HG02798 (cell line): ENCODE measurements around the gene ACADM.
A peak's percentile ranks its signal among the peaks of the same experiment; 100 is the strongest.
"Not testable (repeated sequence)": the region's sequence is repeated elsewhere in the genome, so short reads cannot be mapped to it uniquely, and the experiment has no call there.

Experiments used
- ATAC-seq: cut with Tn5 transposase; IDR thresholded peaks from one replicate; pipeline ENCODE4 v1.9.1; 2021; ENCODE audit warnings: mild to moderate bottlenecking; ENCODE audit not compliant: unreplicated experiment, poor library complexity

Gene ACADM

GRCh38 chr1:75733661-75734060 is 9.2 kb downstream of the ACADM start:
- no peak for ATAC-seq

DNA sequence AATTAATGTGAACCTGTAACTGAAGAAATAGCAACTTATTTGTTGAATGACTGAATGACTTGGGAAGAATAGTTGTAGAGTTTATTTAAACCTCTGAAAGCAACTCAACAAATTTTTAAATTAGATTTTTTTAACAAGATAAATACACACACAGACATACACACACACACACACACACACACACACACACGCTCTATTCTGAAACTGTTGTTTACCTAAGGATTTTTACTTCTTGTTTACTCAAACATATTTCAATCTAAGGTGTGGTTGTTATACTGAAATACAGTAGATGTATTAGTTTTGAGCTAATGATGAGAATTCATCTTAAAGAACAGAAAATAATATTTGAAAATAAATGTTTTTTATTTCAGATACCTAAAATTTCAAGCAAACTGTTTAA is 11.5 kb downstream of the ACADM start:
- no peak for ATAC-seq

GRCh38 chr1:75742047-75742625 is 17.6 kb downstream of the ACADM start:
- no peak for ATAC-seq

GRCh38 chr1:75745276-75745675 is 20.8 kb downstream of the ACADM start:
- peak; percentile 80 for ATAC-seq

DNA sequence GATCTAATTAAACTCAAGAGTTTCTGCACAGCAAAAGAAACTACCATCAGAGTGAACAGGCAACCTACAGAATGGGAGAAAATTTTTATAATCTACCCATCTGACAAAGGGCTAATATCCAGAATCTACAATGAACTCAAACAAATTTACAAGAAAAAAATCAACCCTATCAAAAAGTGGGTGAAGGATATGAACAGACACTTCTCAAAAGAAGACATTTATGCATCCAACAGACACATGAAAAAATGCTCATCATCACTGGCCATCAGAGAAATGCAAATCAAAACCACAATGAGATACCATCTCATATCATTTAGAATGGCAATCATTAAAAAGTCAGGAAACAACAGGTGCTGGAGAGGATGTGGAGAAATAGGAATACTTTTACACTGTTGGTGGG is 32.7 kb downstream of the ACADM start:
- not testable (repeated sequence) for ATAC-seq

DNA sequence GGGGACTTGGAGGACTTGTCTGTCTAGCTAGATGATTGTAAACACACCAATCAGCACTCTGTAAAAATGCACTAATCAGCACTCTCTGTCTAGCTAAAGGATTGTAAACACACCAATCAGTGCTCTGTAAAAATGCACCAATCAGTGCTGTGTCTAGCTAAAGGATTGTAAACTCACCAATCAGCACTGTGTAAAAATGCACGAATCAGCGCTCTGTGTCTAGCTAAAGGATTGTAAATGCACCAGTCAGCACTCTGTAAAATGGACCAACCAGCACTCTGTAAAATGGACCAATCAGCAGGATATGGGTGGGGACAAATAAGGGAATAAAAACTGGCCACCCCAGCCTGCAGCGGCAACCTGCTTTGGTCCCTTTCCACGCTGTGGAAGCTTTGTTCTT is 34.0 kb downstream of the ACADM start:
- not testable (repeated sequence) for ATAC-seq

GRCh38 chr1:75764057-75764655 is 39.6 kb downstream of the ACADM start:
- ATAC-seq = no peak

- no peak for ATAC-seq
Observed at GRCh38 chr1:75765697-75766355, 41.3 kb downstream of the ACADM start.

- ATAC-seq = no peak
Observed at GRCh38 chr1:75768016-75768415, 43.5 kb downstream of the ACADM start.

- no peak for ATAC-seq
Observed at GRCh38 chr1:75770761-75771160, 46.3 kb downstream of the ACADM start.

DNA sequence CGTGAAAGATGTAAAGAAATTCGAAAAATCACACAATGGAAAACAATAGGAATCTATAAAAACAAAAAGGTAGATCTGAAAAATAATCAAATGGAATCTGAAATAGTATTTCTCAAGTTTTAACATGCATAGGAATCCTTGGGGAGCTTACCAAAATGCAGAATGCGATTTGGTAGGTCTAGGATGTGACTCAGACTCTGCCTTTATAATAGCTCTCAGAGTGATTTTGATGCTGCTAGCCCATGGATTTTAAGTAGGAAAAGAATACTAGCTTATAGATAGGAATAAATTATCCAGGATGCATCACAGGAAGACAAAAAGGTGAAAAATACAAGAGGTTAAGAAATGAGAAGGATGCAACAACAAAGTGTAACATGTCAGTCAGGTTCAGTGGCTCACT is 47.5 kb downstream of the ACADM start:
- ATAC-seq = no peak

DNA sequence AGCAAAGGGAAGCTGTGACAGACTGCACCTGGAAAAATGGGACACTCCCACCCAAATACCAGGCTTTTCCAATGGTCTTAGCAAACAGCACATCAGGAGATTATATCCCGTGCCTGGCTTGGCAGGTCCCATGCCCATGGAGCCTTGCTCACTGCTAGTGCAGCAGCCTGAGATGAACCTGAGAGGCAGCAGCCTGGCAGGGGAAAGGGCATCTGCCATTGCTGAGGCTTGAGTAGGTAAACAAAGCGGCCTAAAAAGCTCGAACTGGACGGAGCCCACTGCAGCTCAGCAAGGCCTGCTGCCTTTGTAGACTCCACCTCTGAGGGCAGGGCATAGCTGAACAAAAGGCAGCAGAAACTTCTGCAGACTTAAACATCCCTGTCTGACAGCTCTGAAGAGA is 53.3 kb downstream of the ACADM start:
- ATAC-seq = not testable (repeated sequence)

DNA sequence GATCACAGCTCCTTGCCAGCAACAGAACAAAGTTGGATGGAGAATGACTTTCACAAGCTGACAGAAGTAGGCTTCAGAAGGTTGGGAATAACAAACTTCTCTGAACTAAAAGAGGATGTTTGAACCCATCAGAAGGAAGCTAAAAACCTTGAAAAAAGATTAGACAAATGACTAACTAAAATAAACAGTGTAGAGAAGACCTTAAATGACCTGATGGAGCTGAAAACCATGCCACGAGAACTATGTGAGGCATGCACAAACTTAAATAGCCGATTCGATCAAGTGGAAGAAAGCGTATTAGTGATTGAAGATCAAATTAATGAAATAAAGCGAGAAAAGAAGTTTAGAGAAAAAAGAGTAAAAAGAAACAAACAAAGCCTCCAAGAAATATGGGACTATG is 54.2 kb downstream of the ACADM start:
- not testable (repeated sequence) for ATAC-seq

DNA sequence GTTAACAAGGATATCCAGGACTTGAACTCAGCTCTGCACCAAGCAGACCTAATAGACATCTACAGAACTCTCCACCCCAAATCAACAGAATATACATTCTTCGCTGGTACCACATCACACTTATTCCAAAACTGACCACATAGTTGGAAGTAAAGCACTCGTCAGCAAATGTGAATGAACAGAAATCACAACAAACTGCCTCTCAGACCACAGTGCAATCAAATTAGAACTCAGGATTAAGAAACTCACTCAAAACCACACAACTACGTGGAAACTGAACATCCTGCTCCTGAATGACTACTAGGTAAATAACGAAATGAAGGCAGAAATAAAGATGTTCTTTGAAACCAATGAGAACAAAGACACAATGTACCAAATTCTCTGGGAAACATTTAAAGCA is 55.7 kb downstream of the ACADM start:
- not testable (repeated sequence) for ATAC-seq

GRCh38 chr1:75783920-75784319 is 59.4 kb downstream of the ACADM start:
- ATAC-seq = not testable (repeated sequence)

GRCh38 chr1:75785320-75785982 is 60.9 kb downstream of the ACADM start:
- peak; percentile 20 for ATAC-seq

GRCh38 chr1:75785983-75786853 is 61.7 kb downstream of the ACADM start, which contains the start of gene RABGGTB:
Gene RABGGTB, plus strand, starts transcription at chr1:75786256. Its CDS starts 16 bp downstream, at chr1:75786272.
- peak; percentile 77 for ATAC-seq

GRCh38 chr1:75786901-75787493 is 62.5 kb downstream of the ACADM start:
- no peak for ATAC-seq

DNA sequence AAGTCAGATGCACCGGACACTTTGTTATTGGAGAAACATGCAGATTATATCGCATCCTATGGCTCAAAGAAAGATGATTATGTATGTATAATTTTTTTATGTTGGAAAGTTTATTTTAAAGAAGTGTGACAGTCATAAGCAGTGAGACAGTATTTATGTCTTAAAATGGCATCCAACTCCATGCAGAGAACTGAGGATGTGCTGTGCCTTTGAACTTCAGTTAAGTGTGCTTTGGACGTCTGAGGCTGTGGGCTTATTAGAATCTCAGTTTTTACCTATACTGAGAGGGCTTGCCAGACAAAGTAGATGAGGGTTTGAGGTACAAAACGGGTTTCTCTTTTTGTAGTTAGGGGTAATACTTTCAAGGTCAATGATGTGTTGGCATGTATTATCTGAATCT is 63.0 kb downstream of the ACADM start:
- ATAC-seq = no peak

DNA sequence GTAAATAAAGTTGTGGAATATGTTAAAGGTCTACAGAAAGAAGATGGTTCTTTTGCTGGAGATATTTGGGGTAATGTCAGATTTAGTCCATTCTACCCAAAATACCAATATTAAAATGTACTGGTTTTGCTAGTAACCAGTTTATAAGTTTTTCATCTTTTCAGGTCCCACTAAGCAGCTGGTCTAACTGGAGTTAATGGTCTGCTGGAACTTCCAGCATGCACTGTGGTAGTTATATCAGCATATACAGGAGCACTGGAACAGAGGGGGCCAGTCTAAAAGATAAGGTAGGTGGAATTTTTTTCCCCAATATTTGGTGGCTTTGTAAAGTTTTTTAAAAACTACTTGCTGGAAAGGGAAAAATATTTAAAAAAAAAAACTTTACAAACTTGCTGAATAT is 65.5 kb downstream of the ACADM start:
- ATAC-seq = no peak
